HEK293 (cell line): ENCODE measurements around the gene HS3ST3A1.

Source experiments
- CTCF ChIA-PET: fragments of 350-600 bp; formaldehyde crosslinking; extraction: SDS; loops from one replicate; lab custom pipeline; 2021; ENCODE audit warnings: antibody characterized with exemption; lab: Yijun Ruan, JAX
- POLR2A ChIA-PET: fragments of 300-600 bp; formaldehyde crosslinking; extraction: SDS; loops from one replicate; lab custom pipeline; 2020; ENCODE audit warnings: antibody characterized with exemption, inconsistent platforms; lab: Yijun Ruan, JAX
- H3K27ac ChIP-seq: fragments of 200-500 bp; sonication (Bioruptor generic); 2 replicates; pipeline ENCODE4 v1.5.1; 2014; ENCODE audit warnings: low read depth, low read length, control low read depth, inconsistent platforms; ENCODE audit errors: extremely low read depth
- H3K36me3 ChIP-seq, 2 experiments: fragments of 200-500 bp in 1 of 2; sonication (Bioruptor generic) in 1 of 2; 1 replicate in 1 of 2; 2 replicates in 1 of 2; pipeline ENCODE4 v1.5.1; 2014 to 2017; ENCODE audit warnings: inconsistent platforms in 2 of 2, low read length in 2 of 2; ENCODE audit not compliant: control insufficient read depth in 2 of 2, insufficient read depth in 1 of 2
- H3K4me1 ChIP-seq: fragments of 200-500 bp; sonication (Bioruptor generic); 2 replicates; pipeline ENCODE4 v1.5.1; 2014; ENCODE audit warnings: mild to moderate bottlenecking, low read length, inconsistent platforms; ENCODE audit not compliant: control insufficient read depth, insufficient read depth
- H3K4me3 ChIP-seq: 2 replicates; pipeline ENCODE4 v1.5.1; 2011; ENCODE audit warnings: low read depth, mild to moderate bottlenecking, control low read depth, low read length, moderate library complexity
- H3K9me3 ChIP-seq: fragments of 200-500 bp; sonication (Bioruptor generic); 2 replicates; pipeline ENCODE4 v1.5.1; 2014; ENCODE audit warnings: low read depth, low read length, inconsistent platforms; ENCODE audit not compliant: control insufficient read depth, insufficient read depth
- BCL11A ChIP-seq: fragments of 450-650 bp; formaldehyde crosslinking; IDR thresholded peaks from 2 replicates; pipeline ENCODE4 v1.5.1; 2016; ENCODE audit warnings: low read depth, missing biosample characterization, missing genetic modification characterization
- PATZ1 ChIP-seq: fragments of 450-650 bp; formaldehyde crosslinking; IDR thresholded peaks from 2 replicates; pipeline ENCODE4 v1.5.1; 2016; ENCODE audit warnings: missing biosample characterization, missing genetic modification characterization
- SETDB1 ChIP-seq: IDR thresholded peaks from one replicate; pipeline ENCODE4 v1.6.1; 2017; ENCODE audit warnings: mild to moderate bottlenecking, low read length, moderate library complexity, mixed read lengths; ENCODE audit not compliant: insufficient read length
- ZBTB1 ChIP-seq: fragments of 450-650 bp; formaldehyde crosslinking; IDR thresholded peaks from 2 replicates; pipeline ENCODE4 v1.5.1; 2016; ENCODE audit warnings: missing biosample characterization, missing genetic modification characterization
- ZNF184 ChIP-seq: fragments of 450-650 bp; IDR thresholded peaks from 2 replicates; pipeline ENCODE4 v1.5.1; 2018; ENCODE audit warnings: missing biosample characterization, mild to moderate bottlenecking, missing genetic modification characterization
- ZNF202 ChIP-seq: fragments of 450-650 bp; formaldehyde crosslinking; IDR thresholded peaks from 2 replicates; pipeline ENCODE4 v1.5.1; 2016; ENCODE audit warnings: missing biosample characterization, missing genetic modification characterization, borderline replicate concordance
- ZNF518A ChIP-seq: fragments of 450-650 bp; formaldehyde crosslinking; conservative IDR thresholded peaks from 2 replicates; pipeline ENCODE4 v1.5.1; 2016; ENCODE audit warnings: low read depth, missing biosample characterization, missing genetic modification characterization
- ZNF560 ChIP-seq: fragments of 450-650 bp; formaldehyde crosslinking; IDR thresholded peaks from 2 replicates; pipeline ENCODE4 v1.5.1; 2017; ENCODE audit warnings: missing biosample characterization, missing genetic modification characterization, borderline replicate concordance
- TF ChIP-seq, protein P1 (sequence below): fragments of 450-650 bp; formaldehyde crosslinking; IDR thresholded peaks from 2 replicates; pipeline ENCODE4 v1.5.1; 2016; ENCODE audit warnings: missing biosample characterization, missing genetic modification characterization
- TF ChIP-seq, protein P2 (sequence below): fragments of 450-650 bp; formaldehyde crosslinking; IDR thresholded peaks from 2 replicates; pipeline ENCODE4 v1.5.1; 2017; ENCODE audit warnings: missing biosample characterization, missing genetic modification characterization

Gene HS3ST3A1

DNA sequence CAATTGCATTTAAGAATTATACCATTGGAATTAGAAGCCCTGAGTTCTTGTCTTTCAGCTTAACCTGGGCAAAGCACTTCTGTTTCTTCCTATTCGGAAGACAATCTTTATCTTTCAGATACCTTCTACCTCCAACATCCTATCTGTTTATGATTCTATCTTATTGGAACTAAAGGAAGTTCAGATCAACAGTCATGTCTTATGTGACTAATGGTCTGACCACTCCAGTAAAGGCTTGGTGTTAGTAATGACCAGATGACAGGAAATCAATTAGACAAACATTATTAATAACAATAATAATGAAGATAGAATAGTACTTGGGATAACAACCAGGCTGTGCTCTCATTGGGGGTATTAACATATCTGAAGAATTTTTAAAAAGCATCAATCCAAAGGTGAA is 11.3 kb downstream of the HS3ST3A1 start:
- CTCF ChIA-PET = no interaction called here
- peaks cover 30% of the 10 kb centered on the region for H3K4me1 ChIP-seq
- no peak overlapping the region for H3K4me3 ChIP-seq
- H3K9me3 ChIP-seq = no peaks in the 10 kb centered on the region
- POLR2A ChIA-PET = no interaction called here
- TF ChIP-seq ZNF560 (tag by site-specific recombination) (no peak), ZNF518A (tag by site-specific recombination) (no peak), SETDB1 (no peak), ZBTB1 (tag by site-specific recombination) (no peak), BCL11A (no peak), PATZ1 (no peak), ZNF184 (tag by site-specific recombination) (no peak)
- TF ChIP-seq, protein P1, sequence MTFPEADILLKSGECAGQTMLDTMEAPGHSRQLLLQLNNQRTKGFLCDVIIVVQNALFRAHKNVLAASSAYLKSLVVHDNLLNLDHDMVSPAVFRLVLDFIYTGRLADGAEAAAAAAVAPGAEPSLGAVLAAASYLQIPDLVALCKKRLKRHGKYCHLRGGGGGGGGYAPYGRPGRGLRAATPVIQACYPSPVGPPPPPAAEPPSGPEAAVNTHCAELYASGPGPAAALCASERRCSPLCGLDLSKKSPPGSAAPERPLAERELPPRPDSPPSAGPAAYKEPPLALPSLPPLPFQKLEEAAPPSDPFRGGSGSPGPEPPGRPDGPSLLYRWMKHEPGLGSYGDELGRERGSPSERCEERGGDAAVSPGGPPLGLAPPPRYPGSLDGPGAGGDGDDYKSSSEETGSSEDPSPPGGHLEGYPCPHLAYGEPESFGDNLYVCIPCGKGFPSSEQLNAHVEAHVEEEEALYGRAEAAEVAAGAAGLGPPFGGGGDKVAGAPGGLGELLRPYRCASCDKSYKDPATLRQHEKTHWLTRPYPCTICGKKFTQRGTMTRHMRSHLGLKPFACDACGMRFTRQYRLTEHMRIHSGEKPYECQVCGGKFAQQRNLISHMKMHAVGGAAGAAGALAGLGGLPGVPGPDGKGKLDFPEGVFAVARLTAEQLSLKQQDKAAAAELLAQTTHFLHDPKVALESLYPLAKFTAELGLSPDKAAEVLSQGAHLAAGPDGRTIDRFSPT (tag by site-specific recombination) = no peak
- H3K27ac ChIP-seq = no peak overlapping the region
- no peaks in the 10 kb centered on the region for H3K36me3 ChIP-seq

DNA sequence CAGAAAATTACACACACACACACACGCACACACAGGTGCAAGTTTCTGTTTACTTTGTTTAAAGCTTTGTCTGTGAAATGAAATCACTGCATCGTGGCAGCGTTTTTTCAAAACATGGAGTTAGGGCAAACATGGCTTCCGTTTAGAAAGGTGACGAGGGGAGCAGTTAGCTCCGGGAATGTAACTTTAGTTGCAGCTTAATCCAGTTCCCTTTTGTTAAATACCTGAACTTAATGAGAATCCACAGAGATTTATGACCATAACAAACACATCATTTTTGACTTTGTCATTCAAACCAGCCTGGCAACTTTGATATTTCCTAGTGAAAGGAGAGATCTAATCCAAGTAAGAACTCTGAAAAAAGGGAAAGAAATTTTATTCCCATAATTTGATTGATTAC is 12.1 kb downstream of the HS3ST3A1 start:
- H3K9me3 ChIP-seq = no peaks in the 10 kb centered on the region
- TF ChIP-seq, protein P2, sequence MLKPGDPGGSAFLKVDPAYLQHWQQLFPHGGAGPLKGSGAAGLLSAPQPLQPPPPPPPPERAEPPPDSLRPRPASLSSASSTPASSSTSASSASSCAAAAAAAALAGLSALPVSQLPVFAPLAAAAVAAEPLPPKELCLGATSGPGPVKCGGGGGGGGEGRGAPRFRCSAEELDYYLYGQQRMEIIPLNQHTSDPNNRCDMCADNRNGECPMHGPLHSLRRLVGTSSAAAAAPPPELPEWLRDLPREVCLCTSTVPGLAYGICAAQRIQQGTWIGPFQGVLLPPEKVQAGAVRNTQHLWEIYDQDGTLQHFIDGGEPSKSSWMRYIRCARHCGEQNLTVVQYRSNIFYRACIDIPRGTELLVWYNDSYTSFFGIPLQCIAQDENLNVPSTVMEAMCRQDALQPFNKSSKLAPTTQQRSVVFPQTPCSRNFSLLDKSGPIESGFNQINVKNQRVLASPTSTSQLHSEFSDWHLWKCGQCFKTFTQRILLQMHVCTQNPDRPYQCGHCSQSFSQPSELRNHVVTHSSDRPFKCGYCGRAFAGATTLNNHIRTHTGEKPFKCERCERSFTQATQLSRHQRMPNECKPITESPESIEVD (tag by site-specific recombination) = peak; percentile 72
- TF ChIP-seq ZNF202 (tag by site-specific recombination) = no peak
- TF ChIP-seq, all 188 proteins: peak for 1
- Histone ChIP-seq H3K36me3 (no peaks in the 10 kb centered on the region), H3K27ac (no peak overlapping the region), H3K4me1 (peaks cover 26% of the 10 kb centered on the region), H3K4me3 (no peak overlapping the region)
- CTCF ChIA-PET = interaction anchor here (0.6 to 0.7 kb wide), 2 partner anchors 26 to 110 kb away, joined by 3 to 4 read pairs; no protein-coding TSS in a partner anchor
- POLR2A ChIA-PET = no interaction called here
